NCI-H2081 (cell line): ENCODE data around the gene DENND4A.
"Not testable (repeated sequence)": the region's sequence is repeated elsewhere in the genome, so short reads cannot be mapped to it uniquely, and the experiment has no call there.

ENCODE experiments used
- DNase-seq, 2 experiments: peaks; one replicate each; lab custom pipeline; 2025; lab: John Stamatoyannopoulos, UW

Gene DENND4A

GRCh38 chr15:65789105-65789504 is 3.0 kb downstream of the DENND4A start:
- no peak for DNase-seq

DNA sequence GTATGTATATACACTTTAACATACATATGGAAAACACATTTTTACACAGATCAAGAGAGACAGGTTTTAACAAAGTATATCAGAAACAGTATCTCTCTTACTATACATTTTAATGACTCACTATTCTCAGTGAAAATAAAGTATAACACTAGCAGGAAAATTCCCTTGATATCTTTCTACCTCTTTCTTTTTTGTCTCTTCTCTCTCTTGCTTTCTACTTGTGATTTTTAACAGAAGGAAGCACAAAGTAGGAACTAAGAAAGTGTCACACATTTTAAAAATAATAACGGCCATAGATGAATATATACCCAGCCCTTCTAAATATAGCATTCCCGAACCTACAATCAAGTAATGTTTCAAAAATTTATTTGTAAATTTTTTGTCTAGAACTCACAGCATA is 4.8 kb downstream of the DENND4A start:
- no peak for DNase-seq

- DNase-seq = no peak
Measured at GRCh38 chr15:65785151-65785550, 6.9 kb downstream of the DENND4A start.

GRCh38 chr15:65783872-65784271 is 8.2 kb downstream of the DENND4A start:
- no peak for DNase-seq

GRCh38 chr15:65782096-65782495 is 10.0 kb downstream of the DENND4A start:
- no peak for DNase-seq

- DNase-seq = not testable (repeated sequence)
Measured at GRCh38 chr15:65778701-65779100, 13.4 kb downstream of the DENND4A start.

DNA sequence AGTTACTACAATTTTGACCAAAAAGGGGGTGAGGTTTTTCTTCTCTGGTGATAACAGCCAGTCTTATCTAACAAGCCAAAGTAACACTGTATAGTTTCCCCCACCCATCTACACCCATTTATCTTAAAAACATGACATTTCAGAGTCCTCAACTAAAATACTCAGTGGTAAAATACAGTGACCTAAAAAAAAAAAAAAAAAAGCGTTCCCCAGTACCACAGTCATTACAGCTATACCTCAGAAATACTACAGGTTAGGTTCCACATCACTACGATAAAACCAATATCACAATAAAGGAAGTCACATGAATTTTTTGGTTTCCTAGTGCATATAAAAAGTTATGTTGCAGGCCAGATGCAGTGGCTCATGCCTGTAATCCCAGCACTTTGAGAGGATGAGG is 13.8 kb downstream of the DENND4A start:
- no peak for DNase-seq

GRCh38 chr15:65777843-65778242 is 14.2 kb downstream of the DENND4A start:
- no peak for DNase-seq

DNA sequence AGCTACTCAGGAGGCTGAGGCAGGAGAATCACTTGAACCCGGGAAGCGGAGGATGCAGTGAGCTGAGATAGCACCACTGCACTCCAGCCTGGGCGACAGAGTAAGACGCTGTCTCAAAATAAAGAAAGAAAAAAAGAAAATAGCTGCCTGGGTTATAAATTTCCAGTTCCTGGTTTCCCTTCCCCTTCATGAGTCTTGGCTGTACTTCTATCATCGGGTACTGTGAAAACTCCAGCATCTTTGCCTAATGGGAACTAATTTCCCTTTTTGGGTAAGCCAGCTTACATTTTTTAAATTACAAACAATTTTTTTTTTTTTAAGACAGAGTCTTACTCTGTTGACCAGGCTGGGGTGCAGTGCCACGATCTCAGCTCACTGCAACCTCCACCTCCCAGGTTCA is 15.0 kb downstream of the DENND4A start:
- DNase-seq = no peak

- DNase-seq = no peak
Measured at GRCh38 chr15:65773386-65774111, 18.5 kb downstream of the DENND4A start.

- no peak for DNase-seq
Measured at GRCh38 chr15:65772930-65773329, 19.2 kb downstream of the DENND4A start.

DNA sequence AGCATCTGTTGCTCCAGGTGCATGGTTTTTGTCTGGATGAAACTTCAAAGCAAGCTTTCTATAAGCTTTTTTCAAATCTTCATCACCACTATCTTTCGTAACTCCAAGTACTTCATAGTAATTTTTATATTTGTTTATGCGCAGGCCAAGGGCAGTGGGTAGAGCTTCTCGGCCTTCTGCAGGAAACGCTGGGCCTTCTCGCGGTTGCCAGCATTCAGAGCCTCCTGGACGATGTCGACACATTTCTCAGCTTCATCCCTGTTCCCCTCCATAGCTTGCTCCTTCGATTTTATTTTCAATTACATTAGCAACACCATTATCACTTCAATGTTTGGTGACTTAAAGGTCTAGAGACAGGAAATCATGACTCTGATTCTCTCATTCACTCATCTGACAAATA is 20.2 kb downstream of the DENND4A start:
- no peak for DNase-seq

- DNase-seq = no peak
Measured at GRCh38 chr15:65769482-65769881, 22.6 kb downstream of the DENND4A start.

DNA sequence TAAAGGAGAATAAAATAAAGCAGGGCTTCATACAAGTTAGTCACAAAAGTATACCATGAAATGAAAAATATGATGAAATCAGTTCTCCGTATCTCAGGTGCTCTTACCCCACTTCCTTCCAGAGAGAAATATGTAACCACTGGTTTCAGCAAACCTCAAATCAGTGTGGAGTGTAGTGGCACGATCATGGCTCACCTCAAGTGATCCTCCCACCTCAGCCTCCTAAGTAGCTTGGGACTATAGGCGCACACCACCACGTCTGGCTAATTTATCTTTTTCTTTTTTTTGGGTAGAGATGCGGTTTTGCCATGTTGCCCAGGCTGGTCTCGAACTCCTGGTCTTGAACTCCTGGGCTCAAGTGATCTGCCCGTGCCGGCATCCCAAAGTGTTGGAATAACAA is 24.2 kb downstream of the DENND4A start:
- no peak for DNase-seq

DNA sequence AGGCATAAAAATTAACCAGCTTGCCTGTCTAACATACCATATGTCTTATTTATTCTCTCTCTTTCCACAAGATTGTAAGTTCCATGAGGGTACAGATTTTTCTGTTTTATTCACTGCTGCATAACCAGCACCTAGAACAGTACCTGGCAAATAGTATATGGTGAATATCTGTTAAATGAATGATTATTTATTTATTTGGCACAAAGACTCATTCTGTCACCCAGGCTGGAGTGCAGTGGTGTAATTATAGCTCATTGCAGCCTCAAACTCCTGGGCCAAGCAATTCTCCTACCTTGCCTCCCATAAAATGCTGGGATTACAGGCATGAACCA is 24.9 kb downstream of the DENND4A start:
- no peak for DNase-seq

GRCh38 chr15:65766422-65767263 is 25.4 kb downstream of the DENND4A start:
- no peak for DNase-seq

- DNase-seq = no peak
Measured at GRCh38 chr15:65765106-65765505, 27.0 kb downstream of the DENND4A start.

DNA sequence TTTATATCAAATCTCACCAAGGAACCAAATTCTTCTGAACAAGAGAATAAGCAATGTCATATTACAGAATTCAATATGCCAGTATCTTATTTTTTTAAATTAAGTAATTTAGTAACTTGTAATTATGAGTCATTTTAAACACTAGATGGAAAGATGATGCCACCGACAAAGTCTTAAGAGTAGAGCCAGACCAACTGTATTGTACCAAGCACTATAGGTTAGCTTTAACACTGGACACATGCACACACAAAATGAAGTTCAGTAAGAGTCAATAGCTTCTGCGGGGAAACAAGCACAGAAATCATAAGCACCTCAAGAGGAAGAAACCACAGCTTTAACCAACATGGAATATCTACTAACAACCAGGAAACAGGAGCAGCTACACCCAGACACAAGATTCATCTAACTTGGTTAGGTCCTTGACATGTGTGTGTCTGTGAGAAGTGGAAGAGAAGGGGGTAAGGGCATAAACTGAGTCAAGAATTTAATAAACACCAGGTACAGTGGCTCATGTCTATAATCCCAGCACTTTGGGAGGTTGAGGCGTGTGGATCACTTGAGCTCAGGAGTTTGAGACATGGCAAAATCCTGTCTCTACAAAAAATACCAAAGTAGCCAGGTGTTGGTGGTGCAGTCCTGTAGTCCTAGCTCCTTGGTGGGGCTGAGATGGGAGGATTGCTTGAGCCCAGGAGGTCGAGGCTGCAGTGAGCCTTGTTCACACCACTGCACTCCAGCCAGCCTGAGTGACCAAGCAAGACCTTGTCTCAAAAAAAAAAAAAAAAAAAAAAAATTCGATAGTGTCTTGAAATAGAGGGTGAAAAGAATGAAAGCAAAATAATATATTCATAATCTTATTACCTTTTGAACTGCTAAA is 28.9 kb downstream of the DENND4A start:
- DNase-seq = no peak

DNA sequence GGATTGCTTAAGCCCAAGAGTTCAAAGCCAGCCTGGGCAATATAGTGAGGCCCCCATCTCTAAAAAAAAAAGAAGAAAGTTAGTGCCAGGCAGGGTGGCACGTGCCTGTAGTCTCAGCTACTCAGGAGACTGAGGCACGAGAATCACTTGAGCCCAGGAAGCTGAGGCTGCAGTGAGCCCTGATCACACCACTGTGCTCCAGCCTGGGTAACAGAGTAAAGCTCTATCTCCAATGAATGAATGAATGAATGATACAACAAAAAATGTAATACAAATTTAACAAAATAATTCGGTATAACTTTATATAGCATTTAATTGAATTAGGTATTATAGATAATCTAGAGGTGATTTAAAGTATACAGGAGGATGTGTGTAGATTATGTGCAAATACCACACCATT is 29.7 kb downstream of the DENND4A start:
- DNase-seq = no peak

GRCh38 chr15:65761210-65761926 is 30.7 kb downstream of the DENND4A start:
- no peak for DNase-seq

DNA sequence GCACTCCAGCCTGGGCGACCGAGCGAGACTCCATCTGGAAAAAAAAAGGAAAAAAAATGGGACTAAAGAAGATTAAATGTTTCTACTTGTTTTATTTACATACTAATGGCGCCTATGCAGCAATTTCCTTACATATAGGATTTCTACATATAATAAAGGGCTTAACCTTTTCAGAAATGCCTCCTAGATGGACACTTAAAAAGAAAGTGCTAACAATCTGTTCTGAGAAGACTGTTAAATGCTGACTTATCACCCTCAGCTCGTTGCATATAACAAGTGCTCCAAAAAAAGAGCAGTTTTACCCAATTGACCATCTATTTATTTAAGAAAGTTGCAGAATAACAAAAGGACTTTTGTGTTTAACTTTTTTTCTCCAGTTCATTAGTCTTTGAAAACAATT is 32.7 kb downstream of the DENND4A start:
- no peak for DNase-seq

- DNase-seq = no peak
Measured at GRCh38 chr15:65758242-65758641, 33.9 kb downstream of the DENND4A start.
